Caki2 (cell line): ENCODE measurements around the gene OLFML1. TPM values are rescaled to one million over a fixed set of nuclear protein-coding genes. Genes with fewer than 3 reads are reported as not detected.

Experiments used
- DNase-seq: peaks from one replicate; pipeline ENCODE4 v3.0.0-alpha.2; 2015; ENCODE audit warnings: low read depth
- in situ Hi-C: cut with HindIII; loops from 2 replicates; pipeline ENCODE4 v1.10.0; 2016; ENCODE audit warnings: low sequenced_read_pairs, low pct_unique_long_range_greater_than_20kb, mixed read lengths
- total RNA-seq: library from RNA; depleted of rRNA; stranded (reverse); fragments of >200 nt; shearing (Covaris generic); gene quantifications from 2 replicates; pipeline ENCODE4 v1.2.3, GENCODE V29; 2014; ENCODE audit warnings: low replicate concordance; rRNA removed

Gene OLFML1
- total RNA-seq, result not detected in 2 replicates

GRCh38 chr11:7485186-7486097 lies at the start of gene OLFML1:
TSS of gene OLFML1 (plus strand) at chr11:7485506. CDS start at chr11:7485876, 370 bp downstream.
- in situ Hi-C loops, result no loop called here

GRCh38 chr11:7436146-7436545 lies 49.2 kb upstream of the OLFML1 start:
- DNase-seq, result no peak
- in situ Hi-C loops, result no loop called here

More at GRCh38 chr11:7485186-7486097, at the start of gene OLFML1:
- DNase-seq, result no peak

- in situ Hi-C loops, result no loop called here
- no peak for DNase-seq
Measured at GRCh38 chr11:7436657-7437056, 48.6 kb upstream of the OLFML1 start.

- DNase-seq, result no peak
Measured at GRCh38 chr11:7437696-7438095, 47.6 kb upstream of the OLFML1 start.

GRCh38 chr11:7439746-7440320 lies 45.5 kb upstream of the OLFML1 start:
- in situ Hi-C loops, result no loop called here

More at GRCh38 chr11:7437696-7438095, 47.6 kb upstream of the OLFML1 start:
- in situ Hi-C loops, result no loop called here

GRCh38 chr11:7442588-7443215 lies 42.6 kb upstream of the OLFML1 start:
- DNase-seq, result peak; percentile 12
- in situ Hi-C loops, result no loop called here

More at GRCh38 chr11:7439746-7440320, 45.5 kb upstream of the OLFML1 start:
- DNase-seq, result no peak

GRCh38 chr11:7444091-7444981 lies 41.0 kb upstream of the OLFML1 start:
- no peak for DNase-seq
- in situ Hi-C loops, result no loop called here

GRCh38 chr11:7445564-7445963 lies 39.7 kb upstream of the OLFML1 start:
- DNase-seq, result no peak
- in situ Hi-C loops, result no loop called here

- in situ Hi-C loops, result no loop called here
- DNase-seq, result no peak
Measured at GRCh38 chr11:7448201-7448600, 37.1 kb upstream of the OLFML1 start.

GRCh38 chr11:7449211-7449840 lies 36.0 kb upstream of the OLFML1 start:
- no peak for DNase-seq
- in situ Hi-C loops, result no loop called here

- in situ Hi-C loops, result no loop called here
- DNase-seq, result no peak
Measured at GRCh38 chr11:7449841-7450214, 35.5 kb upstream of the OLFML1 start.

- in situ Hi-C loops, result no loop called here
- DNase-seq, result no peak
Measured at GRCh38 chr11:7450836-7451235, 34.5 kb upstream of the OLFML1 start.

- in situ Hi-C loops, result no loop called here
- DNase-seq, result no peak
Measured at GRCh38 chr11:7451520-7451919, 33.8 kb upstream of the OLFML1 start.

GRCh38 chr11:7451952-7452494 lies 33.3 kb upstream of the OLFML1 start:
- DNase-seq, result no peak
- in situ Hi-C loops, result no loop called here

- in situ Hi-C loops, result no loop called here
- no peak for DNase-seq
Measured at GRCh38 chr11:7454854-7455253, 30.5 kb upstream of the OLFML1 start.

- in situ Hi-C loops, result no loop called here
- no peak for DNase-seq
Measured at GRCh38 chr11:7457211-7457610, 28.1 kb upstream of the OLFML1 start.

- no peak for DNase-seq
- in situ Hi-C loops, result no loop called here
Measured at GRCh38 chr11:7462706-7463105, 22.6 kb upstream of the OLFML1 start.
